Middle frontal gyrus (tissue), 1 donor: ENCODE data around the gene TCP10L.
"Not testable (repeated sequence)": the region's sequence is repeated elsewhere in the genome, so short reads cannot be mapped to it uniquely, and the experiment has no call there.

Experiments used
- DNase-seq: peaks from one replicate; pipeline ENCODE4 v3.0.0-alpha.2; 2015; ENCODE audit warnings: low spot score; ENCODE audit errors: extremely low spot score

TCP10L gene, protein sequence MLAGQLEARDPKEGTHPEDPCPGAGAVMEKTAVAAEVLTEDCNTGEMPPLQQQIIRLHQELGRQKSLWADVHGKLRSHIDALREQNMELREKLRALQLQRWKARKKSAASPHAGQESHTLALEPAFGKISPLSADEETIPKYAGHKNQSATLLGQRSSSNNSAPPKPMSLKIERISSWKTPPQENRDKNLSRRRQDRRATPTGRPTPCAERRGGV

DNA sequence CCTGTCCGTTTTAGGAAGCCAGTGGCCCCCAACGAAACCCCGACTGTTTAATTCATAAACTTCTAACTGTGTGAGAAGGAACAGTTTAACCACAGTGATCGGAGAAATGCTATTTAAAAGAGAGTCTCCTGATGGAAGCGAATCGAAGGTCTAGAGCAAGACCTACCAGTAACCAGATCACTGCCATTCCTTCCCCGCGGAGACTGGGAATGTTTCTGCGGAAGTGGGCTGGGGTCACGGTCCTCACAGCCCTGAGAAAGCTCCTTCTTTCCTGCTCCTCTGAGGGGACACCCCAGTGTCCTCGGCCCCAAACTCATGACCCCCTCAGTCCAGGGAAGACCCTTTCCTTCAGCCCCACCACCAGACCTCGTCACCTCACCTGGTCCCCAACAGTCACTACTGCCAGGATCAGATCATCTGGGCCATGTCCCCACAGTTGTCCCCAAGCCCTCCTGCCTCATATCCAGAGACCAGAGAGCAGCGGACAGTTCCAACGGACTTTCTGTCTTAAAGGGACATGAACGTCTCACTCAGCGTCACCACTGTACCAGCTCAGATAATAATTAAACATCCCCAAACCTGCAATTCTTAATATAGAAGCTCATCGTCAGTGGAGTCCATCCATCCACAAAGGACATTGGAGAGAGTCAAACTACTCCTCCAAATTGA is at the start of gene TCP10L:
Gene TCP10L (minus strand): TSS at position 482 of the 669 bp plus-strand sequence. CDS start 1,219 bp downstream, outside the sequence.
- DNase-seq, result no peak

DNA sequence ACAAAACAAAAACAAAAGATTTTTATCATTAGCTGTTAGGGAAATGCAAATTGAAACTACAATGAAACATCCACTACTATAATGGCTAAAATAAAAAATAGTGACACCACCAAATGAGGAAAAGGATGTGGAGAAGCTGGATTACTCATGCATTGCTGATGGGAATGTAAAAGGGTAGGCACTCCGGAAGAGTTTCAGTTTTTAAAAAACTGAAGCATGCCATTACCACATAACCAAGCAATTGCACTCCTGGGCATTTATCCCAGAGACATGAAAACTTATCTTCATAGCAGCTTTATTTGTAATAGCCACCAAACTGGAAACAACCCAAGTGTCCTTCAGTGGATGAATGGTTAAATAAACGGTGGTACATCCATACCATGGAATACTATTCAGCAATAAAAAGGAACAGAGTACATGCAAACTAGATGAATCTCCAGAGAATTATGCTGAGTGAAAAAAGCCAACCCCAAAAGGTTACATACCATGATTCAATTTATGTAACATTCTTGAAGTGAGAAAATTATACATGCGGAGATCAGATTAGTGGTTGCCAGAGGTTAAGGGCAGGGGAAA is 41.4 kb upstream of the TCP10L start:
- DNase-seq, result no peak

DNA sequence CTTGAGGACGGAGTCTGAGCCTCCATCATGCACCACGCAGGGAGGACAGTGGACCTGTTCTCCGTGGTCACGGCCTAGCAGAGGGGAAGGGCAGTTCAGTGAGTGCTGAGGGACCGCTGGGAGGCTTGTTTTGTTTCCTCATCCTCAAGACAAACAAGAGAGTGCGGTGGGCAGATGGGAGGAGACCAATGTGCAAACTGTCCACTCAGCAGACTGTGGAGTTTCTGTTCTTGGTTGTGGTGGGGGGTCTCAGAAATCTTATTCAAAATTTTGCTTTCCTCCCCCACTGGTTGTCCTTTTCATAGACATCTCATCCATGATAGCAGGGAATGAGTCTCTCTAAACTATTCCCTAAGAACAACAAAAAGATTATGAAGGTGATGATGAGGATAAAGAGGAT is 32.9 kb upstream of the TCP10L start:
- DNase-seq, result not testable (repeated sequence)

DNA sequence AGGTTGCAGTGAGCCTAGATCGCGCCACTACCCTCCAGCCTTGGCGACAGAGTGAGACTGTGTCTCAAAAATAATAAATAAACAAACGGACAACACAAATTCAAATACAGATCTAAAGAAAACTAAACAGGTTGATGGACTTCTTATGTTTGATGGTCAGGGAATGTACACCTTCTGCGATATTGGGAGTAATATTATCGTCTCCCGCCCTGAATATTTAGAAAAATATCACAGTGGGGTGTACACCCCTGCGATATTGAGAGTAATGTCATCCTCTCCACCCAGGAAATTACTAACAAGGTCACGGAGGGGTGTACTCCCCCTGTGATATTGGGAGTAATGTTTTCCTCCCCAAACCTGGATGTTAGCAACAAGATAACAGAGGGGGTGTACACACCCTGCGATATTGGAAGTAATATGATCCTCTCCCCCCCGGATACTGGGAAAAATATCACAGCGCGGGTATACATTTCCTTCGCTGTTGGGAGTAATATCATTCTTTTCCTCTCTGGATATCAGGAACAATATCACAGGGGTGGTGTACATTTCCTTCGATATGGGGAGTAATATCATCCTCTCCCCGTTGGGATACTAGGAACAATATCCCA is 28.2 kb upstream of the TCP10L start:
- no peak for DNase-seq

DNA sequence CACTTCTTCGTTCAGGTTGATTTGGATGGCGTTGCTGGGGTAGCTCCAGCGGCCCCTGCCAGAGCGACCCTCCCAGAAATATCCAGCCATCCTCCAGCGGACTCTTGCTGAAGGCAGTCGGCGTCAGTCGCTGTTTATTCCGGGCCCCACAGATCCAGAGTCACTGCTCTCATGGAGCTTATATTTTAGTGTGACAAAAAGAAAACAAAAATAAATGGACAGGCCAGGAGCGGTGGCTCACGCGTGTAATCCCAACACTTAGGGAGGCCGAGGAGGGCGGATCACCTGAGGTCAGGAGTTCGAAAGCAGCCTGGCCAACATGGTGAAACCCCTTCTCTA is 27.6 kb upstream of the TCP10L start:
- DNase-seq, result no peak

DNA sequence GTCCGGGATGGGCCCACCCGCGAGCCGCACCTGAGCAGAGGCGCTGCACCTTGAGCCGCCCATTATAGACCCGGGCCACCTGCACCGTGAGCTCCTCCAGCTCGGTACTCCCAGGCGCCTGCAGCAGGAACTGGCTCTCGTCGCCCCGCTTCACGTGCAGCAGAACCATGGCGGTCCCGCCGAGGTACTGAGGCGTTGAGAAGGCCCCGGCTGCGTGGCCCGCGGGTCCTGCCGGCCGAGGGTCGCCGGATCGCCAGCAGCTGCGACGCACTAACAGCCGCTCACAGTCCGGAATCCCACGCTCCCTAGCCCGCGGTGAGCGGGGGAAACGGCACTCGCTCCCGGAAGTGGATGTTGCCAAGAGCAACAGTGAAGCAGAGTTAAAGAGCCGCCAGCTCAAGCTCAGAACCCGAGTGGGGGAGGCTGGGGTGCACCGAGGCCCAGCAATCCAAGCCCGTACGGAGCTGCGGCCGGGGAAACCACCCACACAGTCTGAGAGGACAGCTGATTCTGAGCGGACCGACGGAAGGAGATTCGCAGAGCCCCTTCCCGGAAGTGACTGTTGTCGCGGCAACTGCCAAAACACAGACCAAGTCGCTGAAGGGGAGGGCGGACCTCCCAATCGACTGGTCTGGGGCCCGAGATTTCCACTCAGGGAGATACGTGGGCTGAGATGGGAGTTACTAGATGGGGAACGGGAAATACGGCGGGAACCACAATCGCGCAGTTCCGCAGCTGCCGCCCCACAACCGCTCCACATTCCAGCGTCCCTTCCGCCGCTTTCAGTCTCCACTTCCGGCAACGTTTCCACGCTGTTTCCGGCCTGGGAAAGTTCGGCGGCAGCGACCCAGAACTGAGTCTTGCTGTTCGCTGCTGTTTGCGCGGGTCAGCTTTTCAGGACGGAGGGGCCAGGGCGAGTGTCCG is 27.0 kb upstream of the TCP10L start, which contains the start of gene CFAP298:
Gene CFAP298 (minus strand): TSS at position 303 of the 924 bp plus-strand sequence. CDS start 134 bp downstream, at position 169.
- DNase-seq, result peak; percentile 79

DNA sequence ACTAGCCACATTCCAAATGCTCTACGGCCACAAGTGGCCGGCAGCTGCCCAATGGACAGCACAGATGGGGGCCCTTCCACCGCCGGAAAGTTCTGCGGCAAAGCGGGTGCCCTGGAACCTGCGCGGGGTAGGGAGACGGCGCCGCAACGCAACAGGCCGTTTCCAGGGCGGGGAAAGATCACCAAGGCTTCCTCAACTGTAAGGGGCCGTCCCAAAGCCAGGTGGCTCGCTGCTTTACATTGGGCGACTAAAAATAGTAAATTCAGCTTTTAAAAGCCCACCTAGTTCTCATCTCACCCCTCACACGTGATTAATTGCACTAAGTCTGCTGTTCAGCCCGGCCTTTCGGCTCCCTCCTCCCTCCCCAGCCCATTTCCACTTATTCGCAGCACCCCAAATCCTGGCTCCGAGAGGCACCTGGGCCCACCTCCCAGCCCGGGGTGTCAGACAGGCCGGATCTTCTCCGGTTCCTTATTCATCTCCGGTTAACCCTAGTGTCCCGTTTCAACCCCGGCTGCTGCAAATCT is 26.2 kb upstream of the TCP10L start:
- no peak for DNase-seq

DNA sequence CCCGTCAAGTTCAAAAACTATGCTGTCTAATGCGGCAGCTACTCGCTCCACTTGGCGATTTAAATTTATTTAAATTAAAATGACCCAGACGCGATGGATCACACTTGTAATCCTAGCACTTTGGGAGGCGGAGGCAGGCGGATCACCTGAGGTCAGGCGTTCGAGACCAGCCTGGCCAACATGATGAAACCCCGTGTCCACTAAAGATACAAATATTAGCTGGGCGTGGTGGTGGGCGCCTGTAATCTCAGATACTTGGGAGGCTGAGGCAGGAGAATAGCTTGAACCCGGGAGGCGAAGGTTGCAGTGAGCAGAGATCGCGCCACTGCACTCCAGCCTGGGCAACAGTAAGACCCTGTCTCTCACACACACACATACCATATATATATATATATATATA is 25.6 kb upstream of the TCP10L start:
- not testable (repeated sequence) for DNase-seq

DNA sequence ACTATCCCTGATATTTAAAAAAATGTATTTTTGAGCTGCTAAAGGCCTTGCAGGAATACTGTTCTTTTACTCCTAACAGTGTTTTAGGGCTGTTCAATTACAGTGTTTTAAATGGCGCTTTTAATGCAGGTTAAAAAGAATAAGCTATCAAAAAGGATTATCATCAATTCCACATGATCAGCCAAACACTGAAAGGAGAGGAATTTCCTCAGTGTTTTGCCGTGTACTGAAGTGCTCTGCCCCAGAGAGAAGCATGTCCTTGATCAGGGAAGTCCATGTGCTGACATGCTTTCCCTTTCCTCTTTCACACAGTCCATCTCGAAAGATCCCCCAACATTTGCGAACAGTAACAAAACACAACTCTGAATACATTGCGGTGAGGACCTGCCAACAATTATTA is 23.5 kb upstream of the TCP10L start:
- DNase-seq, result no peak

DNA sequence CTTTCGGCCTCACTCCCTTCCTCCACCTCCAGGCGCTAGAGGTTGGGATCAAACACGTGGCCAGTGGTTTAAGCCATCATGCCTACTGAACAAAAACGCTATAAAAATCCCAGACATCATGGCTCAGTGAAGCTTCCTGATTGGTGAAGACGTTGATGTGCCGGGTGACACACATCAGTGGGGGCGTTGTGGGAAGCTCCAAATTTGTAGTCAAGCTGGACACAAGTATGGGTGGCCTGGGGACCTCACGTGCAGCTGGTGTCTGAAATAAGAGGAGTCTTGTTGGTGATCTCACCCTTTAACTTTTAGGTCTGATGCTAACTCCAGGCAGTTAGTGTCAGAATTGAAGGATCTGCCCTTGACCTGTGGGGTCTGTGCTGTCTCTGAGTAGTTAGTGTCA is 20.1 kb upstream of the TCP10L start:
- no peak for DNase-seq

DNA sequence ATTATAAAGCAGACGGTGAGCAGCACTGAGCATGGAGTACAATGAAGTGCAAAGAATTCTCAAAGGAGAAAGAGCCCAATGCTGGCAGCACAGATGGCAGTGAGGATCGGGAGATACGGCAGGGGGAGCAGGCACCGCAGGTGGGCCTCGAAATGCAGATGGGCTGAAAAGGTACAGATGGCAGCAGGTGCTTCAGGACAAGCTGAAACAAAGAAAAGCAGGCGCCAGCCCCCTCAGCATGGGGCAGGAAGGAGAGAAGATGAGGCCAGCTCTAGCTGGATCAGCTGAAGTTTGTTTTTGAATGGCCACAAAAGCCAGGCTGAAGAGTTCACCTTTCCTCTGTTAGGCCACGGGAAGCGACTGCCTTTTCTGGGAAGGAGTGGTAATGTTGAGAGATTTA is 19.1 kb upstream of the TCP10L start:
- DNase-seq, result no peak

DNA sequence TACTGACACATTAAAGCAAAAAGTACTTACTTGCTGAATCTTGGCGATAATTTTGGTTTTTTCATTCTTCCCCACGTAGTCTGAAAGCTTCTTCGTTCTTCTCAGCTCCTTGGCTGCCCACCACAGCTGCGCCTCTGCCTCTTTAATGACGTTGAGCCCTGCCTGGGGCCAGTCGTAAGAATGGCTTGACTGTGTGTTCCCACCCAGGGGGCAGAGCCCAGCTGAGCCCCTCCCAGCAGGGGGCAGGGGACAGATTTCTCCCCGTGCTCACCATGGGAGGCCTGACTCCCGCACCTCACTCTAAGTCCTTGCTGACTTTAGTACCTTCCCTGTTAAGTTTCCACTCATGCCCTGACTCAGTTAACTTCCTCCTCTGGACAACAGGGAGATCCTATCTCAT is 17.8 kb upstream of the TCP10L start:
- no peak for DNase-seq

DNA sequence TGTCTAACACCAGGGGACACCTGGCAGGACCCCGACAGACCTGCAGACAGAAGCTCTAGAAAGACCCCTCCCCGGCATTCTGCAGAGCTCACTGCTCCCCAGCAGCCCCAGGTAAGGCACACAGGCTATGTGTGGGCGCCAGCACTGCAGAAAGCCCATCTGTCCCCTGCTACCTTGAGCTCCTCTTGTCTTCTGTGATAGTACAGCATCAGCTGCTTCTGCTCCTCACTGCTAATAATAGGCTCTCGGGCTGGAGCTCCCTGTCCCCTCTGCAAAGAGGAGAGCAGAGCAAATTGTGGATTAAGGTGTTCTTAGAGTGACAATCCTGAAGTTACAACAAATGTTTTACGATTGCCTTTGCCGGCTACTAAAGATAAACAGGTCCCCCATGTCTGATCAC is 16.8 kb upstream of the TCP10L start:
- DNase-seq, result no peak

DNA sequence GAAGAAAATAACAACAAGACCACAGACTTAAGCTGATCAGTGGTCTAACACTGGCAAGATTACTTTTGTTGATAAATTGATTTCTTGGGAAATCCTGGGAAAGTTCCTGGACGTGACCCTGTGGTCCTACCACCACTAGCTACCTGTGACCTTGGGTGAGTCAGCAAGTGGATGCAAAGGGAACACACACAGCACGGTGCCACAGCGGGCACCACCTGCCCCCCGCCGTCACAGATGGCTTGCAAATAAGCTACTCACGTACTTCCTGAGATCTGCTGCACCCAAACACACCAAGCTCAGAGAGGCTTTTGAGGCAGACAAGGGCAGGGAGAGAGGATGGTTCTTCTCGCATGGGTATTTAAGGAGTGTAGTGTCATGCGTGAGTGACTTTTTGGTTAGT is 14.2 kb upstream of the TCP10L start:
- no peak for DNase-seq

DNA sequence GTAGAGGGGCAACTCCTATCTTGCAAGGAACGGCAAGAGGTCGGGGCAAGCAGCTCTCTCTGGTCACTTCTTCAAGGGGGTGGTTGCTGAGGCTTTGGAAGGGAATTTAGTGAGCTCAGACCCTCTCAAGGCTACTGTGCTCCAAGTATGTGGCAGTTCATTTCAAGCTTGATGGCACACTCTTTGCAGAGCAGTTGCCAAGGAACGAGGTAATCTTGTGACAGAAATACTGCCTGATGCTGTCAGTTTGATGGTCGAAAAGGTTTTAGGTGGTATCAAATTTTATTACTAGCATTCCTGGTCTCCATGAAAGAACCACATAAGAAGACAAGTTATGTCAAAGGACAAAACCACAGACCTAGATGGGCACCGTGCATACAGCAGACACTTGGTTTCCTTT is 13.8 kb upstream of the TCP10L start:
- DNase-seq, result no peak

DNA sequence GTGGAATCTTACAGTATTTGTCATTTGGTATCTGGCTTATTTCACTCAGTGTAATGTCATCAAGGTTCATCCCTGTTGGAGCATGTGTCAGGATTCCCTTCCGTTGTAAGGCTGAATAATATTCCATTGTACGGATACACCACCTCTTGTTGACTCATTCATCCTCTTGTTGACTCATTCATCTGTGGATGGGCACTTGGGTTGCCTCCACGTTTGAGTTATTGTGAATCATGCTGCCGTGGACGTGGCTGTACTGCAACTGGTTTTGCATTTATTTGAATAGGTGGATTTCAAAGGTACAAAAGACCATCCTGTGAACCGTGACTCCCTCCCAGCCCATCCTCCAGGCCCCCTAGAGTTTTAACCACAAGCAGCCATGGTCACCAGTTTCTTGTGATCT is 11.9 kb upstream of the TCP10L start:
- DNase-seq, result no peak

DNA sequence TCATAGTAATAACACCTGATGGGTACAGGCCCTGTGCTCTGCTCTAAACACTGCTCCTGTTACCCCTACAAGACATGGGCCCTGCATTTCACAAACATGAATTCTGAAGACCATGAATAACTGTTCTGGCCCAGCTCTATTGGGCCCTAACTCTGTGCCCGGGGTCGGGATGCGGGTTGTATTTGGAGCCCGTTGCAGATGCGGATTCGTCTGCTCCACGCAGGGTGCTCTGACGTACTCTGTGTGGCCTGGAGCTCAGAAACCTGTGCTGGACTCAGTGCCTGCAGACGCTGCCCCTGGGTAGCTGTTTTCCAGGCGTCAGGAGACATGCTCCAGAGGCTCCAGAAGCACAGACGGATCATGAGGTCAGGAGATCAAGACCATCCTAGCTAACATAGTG is 10.1 kb upstream of the TCP10L start:
- no peak for DNase-seq

DNA sequence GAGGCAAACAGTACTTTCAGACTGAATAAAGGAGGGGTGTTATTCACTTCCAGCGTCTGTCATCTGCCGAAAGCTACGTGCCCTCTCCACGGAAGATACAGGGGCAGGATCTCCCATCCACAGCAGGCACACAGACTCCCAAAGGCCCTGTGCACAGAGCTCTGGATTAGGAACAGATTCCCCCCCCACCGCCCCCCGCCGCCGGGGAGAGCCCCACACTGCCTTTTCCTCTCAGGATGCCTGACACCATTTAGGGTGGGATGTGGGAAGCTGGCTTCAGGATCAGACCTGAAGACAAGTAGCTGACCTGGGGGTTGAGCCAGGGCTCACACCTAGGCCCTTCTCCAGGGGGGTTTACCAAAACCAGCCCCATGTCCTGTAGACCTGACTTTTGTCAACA is 8.4 kb upstream of the TCP10L start:
- DNase-seq, result no peak

DNA sequence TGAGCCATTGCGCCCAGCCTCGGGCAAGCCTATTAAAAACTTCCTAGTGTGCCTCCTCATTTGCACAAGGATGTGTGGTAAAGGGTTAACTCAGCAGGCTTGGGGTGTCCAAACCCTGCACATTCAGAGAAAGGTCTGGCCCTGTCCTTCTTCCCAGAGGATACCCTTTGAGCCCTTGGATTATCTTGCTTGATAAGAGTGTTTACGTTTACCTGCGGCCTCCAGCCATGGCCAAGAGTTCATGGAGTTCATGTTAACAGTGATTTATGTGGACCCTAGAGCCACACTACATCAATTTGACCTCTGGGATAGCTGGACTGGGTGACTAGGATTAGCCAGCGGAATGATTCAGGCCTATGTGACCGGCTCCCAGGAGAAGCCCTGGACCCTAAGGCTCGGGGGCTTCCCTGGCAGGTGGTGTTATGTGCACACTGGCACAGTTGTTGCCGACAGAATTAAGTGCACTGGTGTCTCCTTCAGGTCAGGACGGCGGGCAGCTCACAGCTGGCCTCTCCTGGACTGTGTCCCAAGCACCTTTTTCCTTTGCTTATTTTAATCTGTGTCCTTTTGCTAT is 7.7 kb upstream of the TCP10L start:
- DNase-seq, result no peak

DNA sequence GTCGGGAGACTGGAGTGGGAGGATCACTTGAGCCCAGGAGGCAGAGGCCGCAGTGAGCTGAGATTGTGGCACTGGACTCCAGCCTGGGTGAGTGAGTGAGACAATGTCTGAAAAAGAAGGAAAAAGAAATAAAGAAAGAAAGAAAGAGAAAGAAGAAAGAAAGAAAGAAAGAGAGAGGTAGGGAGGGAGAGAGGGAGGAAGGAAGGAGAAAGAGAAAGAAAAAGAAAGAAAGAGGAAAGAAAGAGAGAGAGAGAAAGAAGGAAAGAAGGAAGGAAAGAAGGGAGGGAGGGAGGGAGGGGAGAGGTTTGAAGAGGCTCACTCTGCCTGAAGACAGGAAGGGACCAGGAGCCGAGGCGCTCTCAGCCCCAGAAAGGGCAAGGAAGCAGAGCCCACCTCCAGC is 4.8 kb upstream of the TCP10L start:
- DNase-seq, result no peak

DNA sequence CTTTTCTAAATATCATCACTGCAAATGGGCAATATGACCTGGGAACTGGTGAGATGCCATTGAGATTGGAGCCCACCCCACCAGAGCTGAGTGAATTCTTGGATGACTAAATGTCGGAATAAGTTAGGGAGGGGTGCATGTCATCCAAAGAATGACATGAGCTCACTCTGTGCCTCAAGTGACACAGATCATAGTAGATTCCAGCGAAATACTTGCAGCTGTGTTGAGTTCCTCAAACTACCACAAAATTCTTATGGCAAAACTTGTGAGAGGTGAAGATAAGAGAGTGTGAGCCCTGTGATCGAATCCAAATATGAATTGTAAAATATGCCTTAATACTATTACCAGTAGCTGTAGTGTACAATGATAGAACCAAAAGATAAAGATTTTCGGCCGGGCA is 2.3 kb upstream of the TCP10L start:
- no peak for DNase-seq
